Psoas muscle (tissue), 8 donors: Measurements from ENCODE around the gene OSGIN1. TPM values are rescaled to one million over a fixed set of nuclear protein-coding genes. Genes with fewer than 3 reads are reported as not detected.

Experiments
- ATAC-seq, 4 donors: fragments of 200-7000 bp; cut with Tn5 transposase; one replicate each; pipeline ENCODE4 v1.9.1; 2020; ENCODE audit warnings: moderate library complexity in 3 of 4, mild to moderate bottlenecking in 2 of 4
- DNase-seq, 2 donors: peaks; one replicate each; pipeline ENCODE4 v3.0.0-alpha.2; 2020
- H3K27ac ChIP-seq: fragments of 200-600 bp; one replicate; pipeline ENCODE4 v1.8.0; 2022
- H3K27me3 ChIP-seq, 3 donors: fragments of 200-600 bp in 1 of 3; one replicate each; pipeline versions ENCODE4 v1.6.1 to v1.8.0; 2013 to 2022; ENCODE audit warnings: low read length in 2 of 3, mild to moderate bottlenecking in 2 of 3, moderate library complexity in 1 of 3; ENCODE audit not compliant: insufficient read depth in 3 of 3
- H3K36me3 ChIP-seq, 2 donors: fragments of 200-600 bp in 1 of 2; one replicate each; pipeline versions ENCODE4 v1.6.1 to v1.8.0; 2013 to 2022; ENCODE audit warnings: low read depth in 1 of 2, mild to moderate bottlenecking in 1 of 2, moderate library complexity in 1 of 2; ENCODE audit not compliant: insufficient read depth in 1 of 2
- H3K4me1 ChIP-seq: fragments of 200-600 bp; one replicate; pipeline ENCODE4 v1.8.0; 2022
- H3K4me3 ChIP-seq: fragments of 200-600 bp; one replicate; pipeline ENCODE4 v1.8.0; 2022; ENCODE audit warnings: mild to moderate bottlenecking
- H3K9me3 ChIP-seq: fragments of 200-600 bp; one replicate; pipeline ENCODE4 v1.8.0; 2022
- CTCF ChIP-seq: fragments of 200-600 bp; IDR thresholded peaks from one replicate; pipeline ENCODE4 v1.8.0; 2022; ENCODE audit warnings: antibody characterized with exemption
- WGBS, 3 donors: extraction: QIAGEN DNeasy Blood & Tissue Kit; methylation state at CpG; one replicate each; pipeline versions ENCODE4 v1.1.6 to v1.1.7; 2013; 5-methylcytosine and 5-hydroxymethylcytosine counted together
- intact Hi-C, 2 donors: fragments of 100-400 bp; cut with DNase I; formaldehyde crosslinking; loops; one replicate each; pipeline versions ENCODE4 v1.11.0 to v1.14.2; 2022
- polyA plus RNA-seq, 3 donors: library from polyadenylated mRNA; stranded (reverse); fragments of 200-250 nt; gene quantifications; one replicate each; pipeline ENCODE4 v1.2.3, GENCODE V29; 2013
- total RNA-seq, 4 donors: library from RNA; stranded (reverse); fragmentation: NEBNext Ultra II Directional in 2 of 4; extraction: Animal tissue kit (Norgen Biotek cat#: 25700) in 2 of 4; gene quantifications; one replicate each; pipeline versions ENCODE4 v1.2.1 to v1.2.4, GENCODE V29; 2021 to 2023
- donor health status: healthy with polysubstance abuse.
- donor health status: DM: no; HTN: no; CAD: no; lungs with moderate emphysema.
- donor health status: Bipolar disorder and iron deficiency.
- donor health status: healthy.
- donor health status: DM: yes; HTN: yes; CAD: no.
- donor health status: DM: no; HTN: no; CAD: no.
- donor health status: DM: no; HTN: no; CAD: no.
- donor health status: DM: yes; HTN: yes; CAD: no.

The OSGIN1 gene
- total and polyA plus RNA-seq, 7 donors: 10.4 to 39.4 (median 25.1) TPM

- no peaks in the 10 kb centered on the region for H3K27me3 ChIP-seq
- intact Hi-C loops: loop anchor here in 1 of 2 donors (10.0 kb wide), 1 partner anchor 223 kb away; the partner anchor contains the start of gene TAF1C
- ATAC-seq: no peak
- TF ChIP-seq CTCF: no peak
- no peak overlapping the region for H3K4me3 ChIP-seq
- no peak overlapping the region for H3K27ac ChIP-seq
- H3K4me1 ChIP-seq: no peaks in the 10 kb centered on the region
- 80 to 84% (median 80%) methylated on average over 5 of the region's 5 CpGs for WGBS, 3 donors
- peaks cover 15 to 93% of the 10 kb centered on the region in 2 donors for H3K36me3 ChIP-seq
- no peak for DNase-seq
- no peaks in the 10 kb centered on the region for H3K9me3 ChIP-seq
Observed at GRCh38 chr16:83961591-83961990, 8.6 kb downstream of the OSGIN1 start.

GRCh38 chr16:83963277-83964119 is 10.5 kb downstream of the OSGIN1 start:
- Histone ChIP-seq H3K9me3 (no peaks in the 10 kb centered on the region), H3K4me3 (no peak overlapping the region), H3K36me3 (peaks cover 15 to 80% of the 10 kb centered on the region in 2 donors), H3K4me1 (no peaks in the 10 kb centered on the region), H3K27me3 (no peaks in the 10 kb centered on the region), H3K27ac (no peak overlapping the region)
- intact Hi-C loops: loop anchor here in 1 of 2 donors (10.0 kb wide), 1 partner anchor 221 kb away; the partner anchor contains the start of gene TAF1C
- peak in 1 of 2 donors; percentile 6 for DNase-seq
- WGBS, 3 donors: 73 to 82% (median 75%) methylated on average over 22 of the region's 22 CpGs
- TF ChIP-seq CTCF: no peak
- ATAC-seq: peak; percentile 30 to 49 (median 46)

- H3K4me1 ChIP-seq: no peaks in the 10 kb centered on the region
- intact Hi-C loops: loop anchor here (5.0 to 10.0 kb wide), 3 partner anchors 77 to 220 kb away; partner anchors contain the start of genes SLC38A8 (in 1 of the 2) and TAF1C (in 1 of the 2)
- DNase-seq: peak in 1 of 2 donors; percentile 16
- peaks cover 12 to 66% of the 10 kb centered on the region in 2 donors for H3K36me3 ChIP-seq
- ATAC-seq: no peak
- no peaks in the 10 kb centered on the region for H3K27me3 ChIP-seq
- H3K9me3 ChIP-seq: no peaks in the 10 kb centered on the region
- no peak overlapping the region for H3K4me3 ChIP-seq
- TF ChIP-seq CTCF: no peak
- WGBS, 3 donors: 90 to 95% (median 92%) methylated on average over 23 to 26 of the region's 26 CpGs
- no peak overlapping the region for H3K27ac ChIP-seq
Observed at GRCh38 chr16:83964684-83965443, 11.8 kb downstream of the OSGIN1 start.

- 88 to 91% (median 90%) methylated on average over 27 to 36 of the region's 36 CpGs for WGBS, 3 donors
- intact Hi-C loops: loop anchor here (5.0 to 10.0 kb wide), 3 partner anchors 77 to 219 kb away; partner anchors contain the start of genes SLC38A8 (in 1 of the 2) and TAF1C (in 1 of the 2)
- Histone ChIP-seq H3K27ac (no peak overlapping the region), H3K36me3 (peaks cover 11 to 59% of the 10 kb centered on the region in 2 donors), H3K27me3 (no peaks in the 10 kb centered on the region), H3K4me1 (no peaks in the 10 kb centered on the region), H3K4me3 (no peak overlapping the region), H3K9me3 (no peaks in the 10 kb centered on the region)
- ATAC-seq (peak in 1 of 4 donors; percentile 3), DNase-seq (peak in 1 of 2 donors; percentile 18)
- no peak for TF ChIP-seq CTCF
Observed at GRCh38 chr16:83965444-83966152, 12.6 kb downstream of the OSGIN1 start.
